Measurements from ENCODE around the gene WDR70. TPM values are rescaled to one million over a fixed set of nuclear protein-coding genes. Genes with fewer than 3 reads are reported as not detected.
A peak's percentile ranks its signal among the peaks of the same experiment; 100 is the strongest.

The WDR70 gene
- total RNA-seq, 1 experiment from 2014 or later = 35.0 TPM

GRCh38 chr5:37663538-37663937, 284.4 kb downstream of the WDR70 start:
- no peaks in the 10 kb centered on the region for H3K27me3 Mint-ChIP-seq (ENCODE audit: low read depth)
- H3K4me1 Mint-ChIP-seq = peaks cover 41% of the 10 kb centered on the region
- ChIA-PET POLR2A (no interaction called here), CTCF (no interaction called here)
- TF ChIP-seq, protein P1, sequence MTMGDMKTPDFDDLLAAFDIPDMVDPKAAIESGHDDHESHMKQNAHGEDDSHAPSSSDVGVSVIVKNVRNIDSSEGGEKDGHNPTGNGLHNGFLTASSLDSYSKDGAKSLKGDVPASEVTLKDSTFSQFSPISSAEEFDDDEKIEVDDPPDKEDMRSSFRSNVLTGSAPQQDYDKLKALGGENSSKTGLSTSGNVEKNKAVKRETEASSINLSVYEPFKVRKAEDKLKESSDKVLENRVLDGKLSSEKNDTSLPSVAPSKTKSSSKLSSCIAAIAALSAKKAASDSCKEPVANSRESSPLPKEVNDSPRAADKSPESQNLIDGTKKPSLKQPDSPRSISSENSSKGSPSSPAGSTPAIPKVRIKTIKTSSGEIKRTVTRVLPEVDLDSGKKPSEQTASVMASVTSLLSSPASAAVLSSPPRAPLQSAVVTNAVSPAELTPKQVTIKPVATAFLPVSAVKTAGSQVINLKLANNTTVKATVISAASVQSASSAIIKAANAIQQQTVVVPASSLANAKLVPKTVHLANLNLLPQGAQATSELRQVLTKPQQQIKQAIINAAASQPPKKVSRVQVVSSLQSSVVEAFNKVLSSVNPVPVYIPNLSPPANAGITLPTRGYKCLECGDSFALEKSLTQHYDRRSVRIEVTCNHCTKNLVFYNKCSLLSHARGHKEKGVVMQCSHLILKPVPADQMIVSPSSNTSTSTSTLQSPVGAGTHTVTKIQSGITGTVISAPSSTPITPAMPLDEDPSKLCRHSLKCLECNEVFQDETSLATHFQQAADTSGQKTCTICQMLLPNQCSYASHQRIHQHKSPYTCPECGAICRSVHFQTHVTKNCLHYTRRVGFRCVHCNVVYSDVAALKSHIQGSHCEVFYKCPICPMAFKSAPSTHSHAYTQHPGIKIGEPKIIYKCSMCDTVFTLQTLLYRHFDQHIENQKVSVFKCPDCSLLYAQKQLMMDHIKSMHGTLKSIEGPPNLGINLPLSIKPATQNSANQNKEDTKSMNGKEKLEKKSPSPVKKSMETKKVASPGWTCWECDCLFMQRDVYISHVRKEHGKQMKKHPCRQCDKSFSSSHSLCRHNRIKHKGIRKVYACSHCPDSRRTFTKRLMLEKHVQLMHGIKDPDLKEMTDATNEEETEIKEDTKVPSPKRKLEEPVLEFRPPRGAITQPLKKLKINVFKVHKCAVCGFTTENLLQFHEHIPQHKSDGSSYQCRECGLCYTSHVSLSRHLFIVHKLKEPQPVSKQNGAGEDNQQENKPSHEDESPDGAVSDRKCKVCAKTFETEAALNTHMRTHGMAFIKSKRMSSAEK (CRISPR knock-in tag; IDR thresholded peaks at IDR 0.05; ENCODE audit: borderline replicate concordance) = no peak
- TF ChIP-seq, protein P2, sequence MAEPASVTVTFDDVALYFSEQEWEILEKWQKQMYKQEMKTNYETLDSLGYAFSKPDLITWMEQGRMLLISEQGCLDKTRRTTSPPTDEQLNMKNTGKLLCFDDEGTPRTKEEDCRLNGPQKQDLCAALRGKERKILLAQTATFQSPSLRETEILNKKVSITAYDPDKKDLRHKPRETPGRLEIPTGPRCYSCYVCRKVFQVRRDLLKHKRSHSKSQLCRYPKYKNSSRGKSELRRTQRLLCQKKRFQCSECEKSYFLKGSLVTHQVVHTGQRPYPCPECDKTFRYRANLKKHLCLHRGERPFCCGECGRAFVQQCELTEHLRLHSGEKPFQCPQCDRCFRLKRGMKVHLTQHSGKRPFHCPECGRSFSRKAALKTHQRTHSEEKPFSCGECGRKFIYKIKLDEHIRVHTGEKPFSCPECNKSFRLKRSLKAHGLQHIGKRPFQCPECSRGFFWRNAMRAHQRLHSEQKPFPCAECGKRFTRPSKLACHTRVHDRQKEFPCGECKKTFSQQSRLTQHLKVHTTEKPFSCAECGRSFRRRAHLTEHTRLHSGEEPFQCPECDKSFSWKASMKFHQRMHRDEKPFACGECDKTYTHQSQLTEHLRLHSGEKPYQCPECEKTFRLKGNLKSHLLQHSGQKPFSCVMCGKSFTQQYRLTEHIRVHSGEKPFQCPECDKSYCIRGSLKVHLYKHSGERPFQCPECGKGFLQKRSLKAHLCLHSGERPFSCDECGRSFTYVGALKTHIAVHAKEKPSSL (CRISPR knock-in tag; conservative IDR thresholded peaks at IDR 0.05) = no peak
- TF ChIP-seq, protein P3, sequence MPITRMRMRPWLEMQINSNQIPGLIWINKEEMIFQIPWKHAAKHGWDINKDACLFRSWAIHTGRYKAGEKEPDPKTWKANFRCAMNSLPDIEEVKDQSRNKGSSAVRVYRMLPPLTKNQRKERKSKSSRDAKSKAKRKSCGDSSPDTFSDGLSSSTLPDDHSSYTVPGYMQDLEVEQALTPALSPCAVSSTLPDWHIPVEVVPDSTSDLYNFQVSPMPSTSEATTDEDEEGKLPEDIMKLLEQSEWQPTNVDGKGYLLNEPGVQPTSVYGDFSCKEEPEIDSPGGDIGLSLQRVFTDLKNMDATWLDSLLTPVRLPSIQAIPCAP (CRISPR knock-in tag; IDR thresholded peaks at IDR 0.05) = no peak
- TF ChIP-seq, protein P4, sequence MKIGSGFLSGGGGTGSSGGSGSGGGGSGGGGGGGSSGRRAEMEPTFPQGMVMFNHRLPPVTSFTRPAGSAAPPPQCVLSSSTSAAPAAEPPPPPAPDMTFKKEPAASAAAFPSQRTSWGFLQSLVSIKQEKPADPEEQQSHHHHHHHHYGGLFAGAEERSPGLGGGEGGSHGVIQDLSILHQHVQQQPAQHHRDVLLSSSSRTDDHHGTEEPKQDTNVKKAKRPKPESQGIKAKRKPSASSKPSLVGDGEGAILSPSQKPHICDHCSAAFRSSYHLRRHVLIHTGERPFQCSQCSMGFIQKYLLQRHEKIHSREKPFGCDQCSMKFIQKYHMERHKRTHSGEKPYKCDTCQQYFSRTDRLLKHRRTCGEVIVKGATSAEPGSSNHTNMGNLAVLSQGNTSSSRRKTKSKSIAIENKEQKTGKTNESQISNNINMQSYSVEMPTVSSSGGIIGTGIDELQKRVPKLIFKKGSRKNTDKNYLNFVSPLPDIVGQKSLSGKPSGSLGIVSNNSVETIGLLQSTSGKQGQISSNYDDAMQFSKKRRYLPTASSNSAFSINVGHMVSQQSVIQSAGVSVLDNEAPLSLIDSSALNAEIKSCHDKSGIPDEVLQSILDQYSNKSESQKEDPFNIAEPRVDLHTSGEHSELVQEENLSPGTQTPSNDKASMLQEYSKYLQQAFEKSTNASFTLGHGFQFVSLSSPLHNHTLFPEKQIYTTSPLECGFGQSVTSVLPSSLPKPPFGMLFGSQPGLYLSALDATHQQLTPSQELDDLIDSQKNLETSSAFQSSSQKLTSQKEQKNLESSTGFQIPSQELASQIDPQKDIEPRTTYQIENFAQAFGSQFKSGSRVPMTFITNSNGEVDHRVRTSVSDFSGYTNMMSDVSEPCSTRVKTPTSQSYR (CRISPR knock-in tag; IDR thresholded peaks at IDR 0.05) = no peak
- TF ChIP-seq SP1 (CRISPR knock-in tag; conservative IDR thresholded peaks at IDR 0.05) (no peak), ELF4 (CRISPR knock-in tag; IDR thresholded peaks at IDR 0.05; ENCODE audit: low read depth) (no peak), RELA (CRISPR knock-in tag; IDR thresholded peaks at IDR 0.05; ENCODE audit: borderline replicate concordance) (no peak)
- DNase-seq (ENCODE audit: low spot score) (no peak), ATAC-seq (peak; percentile 60)
- H3K36me3 Mint-ChIP-seq = no peaks in the 10 kb centered on the region
- no peak overlapping the region for H3K4me3 Mint-ChIP-seq
- peak overlapping the region; percentile 57 for H3K27ac Mint-ChIP-seq
- H3K9me3 Mint-ChIP-seq = no peaks in the 10 kb centered on the region

- peaks cover 41% of the 10 kb centered on the region for H3K4me1 Mint-ChIP-seq
- POLR2A ChIA-PET = no interaction called here
- DNase-seq (ENCODE audit: low spot score) (no peak), ATAC-seq (no peak)
- no peak overlapping the region for H3K27ac Mint-ChIP-seq
- H3K4me3 Mint-ChIP-seq = no peak overlapping the region
- no peaks in the 10 kb centered on the region for H3K36me3 Mint-ChIP-seq
- no peak for TF ChIP-seq ZNF671 (CRISPR knock-in tag; IDR thresholded peaks at IDR 0.05)
- TF ChIP-seq, protein P5, sequence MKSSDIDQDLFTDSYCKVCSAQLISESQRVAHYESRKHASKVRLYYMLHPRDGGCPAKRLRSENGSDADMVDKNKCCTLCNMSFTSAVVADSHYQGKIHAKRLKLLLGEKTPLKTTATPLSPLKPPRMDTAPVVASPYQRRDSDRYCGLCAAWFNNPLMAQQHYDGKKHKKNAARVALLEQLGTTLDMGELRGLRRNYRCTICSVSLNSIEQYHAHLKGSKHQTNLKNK (CRISPR knock-in tag; IDR thresholded peaks at IDR 0.05) = no peak
- TF ChIP-seq GTF2I (CRISPR knock-in tag; conservative IDR thresholded peaks at IDR 0.05) = no peak
- no peak for TF ChIP-seq TCF7 (CRISPR knock-in tag; IDR thresholded peaks at IDR 0.05; ENCODE audit: low read depth)
- TF ChIP-seq ATF3 (CRISPR knock-in tag; conservative IDR thresholded peaks at IDR 0.05) = no peak
- no peak for TF ChIP-seq FOXP1 (CRISPR knock-in tag; IDR thresholded peaks at IDR 0.05; ENCODE audit: borderline replicate concordance)
- H3K9me3 Mint-ChIP-seq = peaks cover 3% of the 10 kb centered on the region
- no peaks in the 10 kb centered on the region for H3K27me3 Mint-ChIP-seq (ENCODE audit: low read depth)
- CTCF ChIA-PET = no interaction called here
Observed at GRCh38 chr5:37664551-37664950, 285.4 kb downstream of the WDR70 start.

Measured in WTC11 (cell line).